Measurements from ENCODE around the gene RPL19. TPM values are rescaled to one million over a fixed set of nuclear protein-coding genes. Genes with fewer than 3 reads are reported as not detected.

Gene RPL19
- total and polyA plus RNA-seq, 2 donors (not counting 3 experiments of a cell fraction or from before 2014, with no cell fraction given): 1,802 to 1,958 TPM

- CTCF ChIA-PET: interaction anchor here (0.6 to 11.0 kb wide), 7 partner anchors 9 to 463 kb away, joined by 3 to 130 read pairs (median 5); no protein-coding TSS in a partner anchor
- DNase-seq (ENCODE audit: low read depth, low spot score): peak; percentile 77
Observed at GRCh38 chr17:39178536-39178935, 21.5 kb upstream of the RPL19 start.

More at GRCh38 chr17:39178536-39178935, 21.5 kb upstream of the RPL19 start:
- Histone ChIP-seq H3K4me1 (ENCODE audit: control insufficient read depth, extremely low read depth, insufficient read depth, low read length) (peaks cover 12% of the 10 kb centered on the region), H3K27ac (ENCODE audit: insufficient read depth, low read depth, low read length) (peak overlapping the region; percentile 38), H3K9ac (replicated peaks; ENCODE audit: extremely low read depth, insufficient read depth, low read length) (no peak overlapping the region), H3K4me2 (ENCODE audit: insufficient read depth, low read length) (no peak overlapping the region), H3K9me3 (replicated peaks; ENCODE audit: control insufficient read depth, insufficient read depth, low read length) (no peaks in the 10 kb centered on the region), H3K4me3 (replicated peaks in 1 of 3; ENCODE audit: insufficient read depth in 1 of 3, low read depth in 1 of 3, low read length in 3 of 3) (no peak overlapping the region), H4K20me1 (replicated peaks; ENCODE audit: control insufficient read depth, extremely low read depth, insufficient read depth, low read length) (no peaks in the 10 kb centered on the region), H2AFZ (ENCODE audit: low read depth, low read length) (no peak overlapping the region), H3K79me2 (ENCODE audit: control insufficient read depth, insufficient read depth, low read length) (no peaks in the 10 kb centered on the region), H3K36me3 (ENCODE audit: control insufficient read depth in 2 of 2, extremely low read depth in 1 of 2, insufficient read depth in 2 of 2, low read length in 2 of 2) (peaks cover 7 to 15% of the 10 kb centered on the region in 2 experiments), H3K9me1 (replicated peaks; ENCODE audit: control insufficient read depth, extremely low read depth, insufficient read depth, low read length) (no peaks in the 10 kb centered on the region), H3K27me3 (ENCODE audit: control insufficient read depth in 2 of 2, insufficient read depth in 2 of 2, low read length in 2 of 2) (no peaks in the 10 kb centered on the region)
- POLR2A ChIA-PET: interaction anchor here (2.0 kb wide), 1 partner anchor 21 kb away, joined by 5 read pairs; the partner anchor contains the start of gene RPL19
- dilution Hi-C loops (cut with MboI; ENCODE audit: extremely low pct_ligation_motif_present, low sequenced_read_pairs) (no loop called here), intact Hi-C loops (cut with micrococcal nuclease) (loop anchor here (2.0 kb wide), 1 partner anchor 16 kb away; no protein-coding TSS in a partner anchor)
- FAIRE-seq: peak; percentile 94
- TF ChIP-seq GATA2 (IDR thresholded peaks at IDR 0.05; ENCODE audit: insufficient read depth, insufficient read length, low read depth, low read length) (no peak), MAX (IDR thresholded peaks at IDR 0.05; ENCODE audit: insufficient read depth, insufficient read length) (no peak), FOS (IDR thresholded peaks at IDR 0.05; ENCODE audit: borderline replicate concordance, insufficient read depth, low read length) (peak; percentile 53), CTCF (IDR thresholded peaks at IDR 0.05; ENCODE audit: extremely low read depth in 1 of 2, insufficient read depth in 1 of 2, low read depth in 1 of 2, low read length in 2 of 2) (no peak), POLR2A (IDR thresholded peaks at IDR 0.05; ENCODE audit: low read depth, low read length) (no peak), POLR2AphosphoS5 (IDR thresholded peaks at IDR 0.05; ENCODE audit: insufficient read depth, low read depth, low read length) (no peak), JUN (IDR thresholded peaks at IDR 0.05; ENCODE audit: borderline replicate concordance, insufficient read depth, insufficient read length, low read depth) (no peak), EZH2 (IDR thresholded peaks at IDR 0.05; ENCODE audit: borderline replicate concordance, low read depth, low read length, severe bottlenecking) (no peak)
- no TSS peak for BruUV-seq (replicated peaks)
